ENCODE data around the gene STK10. TPM values are rescaled to one million over a fixed set of nuclear protein-coding genes. Genes with fewer than 3 reads are reported as not detected.

STK10 gene
- total and polyA plus RNA-seq, 9 of the 15 experiments (the other 6 are each of a cell fraction or from before 2014, with no cell fraction given) = 0.30 to 6.7 (median 2.4) TPM

DNA sequence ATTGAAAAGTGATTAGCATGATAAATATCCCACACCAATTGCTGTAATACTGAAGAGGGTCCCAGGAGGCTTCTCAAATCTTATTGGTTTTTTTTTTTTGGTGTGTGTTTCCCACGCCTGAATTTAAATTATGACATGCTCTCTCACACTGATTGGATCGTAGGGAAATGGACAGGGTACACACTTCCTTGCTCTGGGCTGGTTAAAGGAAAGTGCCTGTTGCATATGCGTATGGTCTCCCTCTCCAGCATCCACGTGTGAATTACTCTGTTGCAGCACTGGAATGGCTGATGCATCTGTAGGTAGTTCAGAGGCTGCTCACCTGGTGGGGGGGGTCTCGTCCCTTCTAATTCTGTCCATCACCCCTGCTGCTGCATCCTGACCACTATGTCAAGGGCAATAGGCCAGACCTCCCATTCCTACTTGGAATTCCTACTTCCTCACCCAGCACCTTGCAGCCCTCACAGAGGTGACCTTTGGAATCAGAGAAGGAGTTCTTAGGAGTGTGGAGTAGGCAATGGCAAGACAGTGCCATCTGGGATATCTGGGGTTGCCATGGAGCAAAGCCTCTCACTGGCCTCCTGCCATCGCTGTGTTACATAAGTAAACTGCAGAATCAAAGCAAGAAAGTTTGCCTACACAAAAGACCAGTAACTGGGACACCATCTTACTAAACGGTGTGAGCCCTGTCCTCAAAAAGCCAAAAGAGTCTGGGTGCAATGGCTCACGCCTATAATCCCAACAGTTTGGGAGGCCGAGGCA lies 110.2 kb downstream of the STK10 start (continued):
- no peak for TF ChIP-seq STAT6 (CRISPR knock-in tag; IDR thresholded peaks at IDR 0.05)

- in situ Hi-C loops (cut with MboI) = no loop called here
- POLR2A ChIA-PET = no interaction called here
- Histone ChIP-seq H3K27ac (ENCODE audit: extremely low read depth, low read depth, low read length) (no peak overlapping the region), H3K27me3 (ENCODE audit: control insufficient read depth in 2 of 2, insufficient read depth in 2 of 2, low read length in 2 of 2) (peaks cover 1 to 6% of the 10 kb centered on the region in 2 experiments; a peak in 2 of 5 replicates), H2AFZ (ENCODE audit: low read depth, low read length) (no peak overlapping the region), H3K4me2 (ENCODE audit: insufficient read depth, low read length) (no peak overlapping the region), H3K9me3 (replicated peaks; ENCODE audit: control insufficient read depth, insufficient read depth, low read depth, low read length) (0 out of 2 replicates have a peak, but pooled peaks cover 1% of the 10 kb centered on the region), H3K79me2 (ENCODE audit: control insufficient read depth, insufficient read depth, low read length) (no peaks in the 10 kb centered on the region), H3K9me1 (ENCODE audit: control insufficient read depth, insufficient read depth, low read length) (no peaks in the 10 kb centered on the region), H4K20me1 (replicated peaks; ENCODE audit: control insufficient read depth, insufficient read depth, low read length) (no peaks in the 10 kb centered on the region), H3K4me3 (no peak overlapping the region), H3K9ac (ENCODE audit: insufficient read depth in 1 of 2, low read depth in 2 of 2, low read length in 2 of 2) (no peak overlapping the region), H3K4me1 (replicated peaks in 1 of 2; ENCODE audit: control insufficient read depth in 2 of 2, insufficient read depth in 2 of 2, low read length in 2 of 2) (no peaks in the 10 kb centered on the region; a peak in 2 of 5 replicates), H3K36me3 (ENCODE audit: control insufficient read depth, insufficient read depth, low read length) (no peaks in the 10 kb centered on the region)
- FAIRE-seq = no peak
- no peak for DNase-seq (ENCODE audit: extremely low read depth in 1 of 4, low spot score in 3 of 4)
- ATAC-seq = 0 out of 3 replicates have a peak, but pooled peaks have one; percentile 34
- CTCF ChIA-PET (ENCODE audit: low intra/inter-chr PET ratio) = no interaction called here
- no peak for TF ChIP-seq YBX1 (IDR thresholded peaks at IDR 0.05)
- TF ChIP-seq SPI1 (IDR thresholded peaks at IDR 0.05; ENCODE audit: borderline replicate concordance, low read depth, low read length) = peak; percentile 73; the same call in 1 of the 2 replicates
- 10% methylated on average over 10 of the region's 10 CpGs for WGBS (ENCODE audit: insufficient coverage, low coverage, missing lambda C conversion rate)
- no TSS peak for BruUV-seq (replicated peaks)
- intact Hi-C loops (cut with micrococcal nuclease) = no loop called here
Measured at GRCh38 chr5:172076761-172077244, 111.2 kb downstream of the STK10 start.
